Erythroblast (primary cell): ENCODE measurements around the gene EPB41.

Experiments used
- GATA1 ChIP-seq: IDR thresholded peaks from 2 replicates; pipeline ENCODE4 v1.6.1; 2011; ENCODE audit warnings: low read depth, mild to moderate bottlenecking, control low read depth, low read length, moderate library complexity
- POLR2A ChIP-seq: IDR thresholded peaks from 2 replicates; pipeline ENCODE4 v1.6.1; 2011; ENCODE audit warnings: mild to moderate bottlenecking, low read length

DNA sequence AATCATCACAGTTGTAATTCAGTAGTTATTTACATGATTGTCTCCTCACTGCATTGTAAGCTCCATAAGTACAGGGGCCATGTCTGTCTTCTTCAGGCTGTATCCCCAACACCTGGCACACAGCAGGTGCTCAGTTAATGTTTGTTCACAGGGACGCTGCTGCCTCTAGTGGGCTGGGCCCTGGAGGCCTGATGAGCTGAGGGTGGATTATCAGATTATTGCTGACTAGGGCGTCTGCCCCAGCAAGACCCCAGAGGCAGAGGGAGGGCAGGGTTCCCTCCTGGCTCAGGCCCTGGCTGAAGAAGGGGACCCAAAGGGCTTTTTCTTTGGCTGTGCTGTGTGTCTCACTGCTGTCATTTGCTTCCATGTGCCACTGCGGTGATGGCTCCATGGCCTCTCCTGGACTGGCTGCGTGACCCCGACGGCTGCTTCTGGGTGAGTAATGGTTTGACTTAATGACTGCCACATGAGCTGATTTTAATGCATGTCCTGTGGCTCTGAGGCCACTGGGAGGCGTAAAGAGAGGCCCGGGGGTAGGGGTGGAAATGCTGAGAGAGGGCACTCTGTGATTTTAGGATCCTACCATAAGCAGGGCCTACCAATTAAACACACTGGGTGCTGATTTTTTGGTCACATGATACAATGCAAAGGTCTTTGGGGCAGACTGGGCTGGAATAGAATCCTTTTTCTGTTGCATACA, 20.8 kb upstream of the EPB41 start:
- no peak for TF ChIP-seq POLR2A
- TF ChIP-seq GATA1, result no peak
